GM12891 (cell line): ENCODE data around the gene BCL6.
"Not testable (repeated sequence)": the region's sequence is repeated elsewhere in the genome, so short reads cannot be mapped to it uniquely, and the experiment has no call there.

ENCODE experiments used
- DNase-seq: peaks from one replicate; pipeline ENCODE4 v3.0.0; 2011; ENCODE audit warnings: low spot score; ENCODE audit not compliant: insufficient read length
- FAIRE-seq: peaks from 2 replicates; lab custom pipeline; 2011; peaks lifted over from hg19 to GRCh38; lab: Jason Lieb, UNC
- PAX5 ChIP-seq: IDR thresholded peaks from 2 replicates; pipeline ENCODE4 v1.6.1; 2011; ENCODE audit warnings: low read length, moderate library complexity, mild to moderate bottlenecking; ENCODE audit not compliant: insufficient read depth, severe bottlenecking
- POLR2A ChIP-seq: IDR thresholded peaks from 2 replicates; pipeline ENCODE4 v1.6.1; 2011; ENCODE audit warnings: low read depth, low read length, control low read depth
- POLR2AphosphoS5 ChIP-seq: IDR thresholded peaks from 2 replicates; pipeline ENCODE4 v1.6.1; 2011; ENCODE audit warnings: low read depth, low read length, control low read depth
- POU2F2 ChIP-seq: IDR thresholded peaks from 2 replicates; pipeline ENCODE4 v1.6.1; 2011; ENCODE audit warnings: low read depth, mild to moderate bottlenecking, control low read depth, low read length, moderate library complexity
- SPI1 ChIP-seq: IDR thresholded peaks from 2 replicates; pipeline ENCODE4 v1.6.1; 2011; ENCODE audit warnings: low read depth, low read length, control low read depth
- TAF1 ChIP-seq: IDR thresholded peaks from 2 replicates; pipeline ENCODE4 v1.6.1; 2011; ENCODE audit warnings: low read depth, low read length, control low read depth

The BCL6 gene

DNA sequence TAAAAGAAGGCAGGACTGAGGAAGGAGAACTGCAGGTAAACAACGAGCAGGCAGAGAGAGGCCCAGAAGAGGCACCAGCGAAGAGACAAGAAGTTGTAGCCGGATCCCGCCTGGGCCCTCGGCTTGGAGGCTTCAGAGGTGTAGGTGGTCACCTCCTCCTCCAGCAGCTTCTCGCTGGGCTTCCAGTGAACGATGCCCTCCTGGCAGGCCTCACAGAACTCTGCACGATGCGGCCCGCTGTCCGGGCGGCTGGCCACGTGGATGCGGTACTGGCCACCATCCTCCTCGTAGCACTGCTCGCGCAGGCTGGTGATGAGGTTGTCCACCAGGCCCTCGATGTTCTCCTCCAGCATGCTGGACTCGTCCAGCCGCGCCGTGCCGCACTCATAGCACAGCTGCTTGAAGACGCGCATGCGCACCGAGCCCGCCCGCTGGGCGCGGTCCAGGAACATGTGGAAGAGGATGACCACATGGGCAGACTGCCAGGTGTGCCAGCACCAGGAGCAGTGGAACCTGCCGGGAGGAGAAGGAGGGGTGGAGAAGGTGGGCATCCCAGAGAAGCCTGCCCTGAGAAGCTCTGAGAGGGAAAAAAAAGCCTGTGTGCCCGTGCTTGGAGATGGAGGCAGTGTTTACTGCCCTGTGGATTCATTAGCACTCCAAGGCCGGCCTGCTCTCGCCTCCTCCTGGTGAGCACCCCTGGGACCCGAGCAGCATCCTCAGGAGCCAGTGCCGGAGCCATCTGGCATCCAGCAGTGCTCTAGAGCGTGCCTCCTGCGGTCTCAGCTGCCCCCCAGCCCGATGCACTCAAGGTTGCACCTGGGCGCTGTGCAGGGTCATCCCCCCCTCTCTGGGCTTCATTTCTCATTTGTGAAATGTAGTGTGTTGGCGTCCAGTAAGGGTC is 46.5 kb downstream of the BCL6 start:
- FAIRE-seq (no peak), DNase-seq (no peak)
- TF ChIP-seq POU2F2 (no peak), PAX5 (no peak), POLR2A (no peak), TAF1 (no peak), SPI1 (no peak), POLR2AphosphoS5 (no peak)

DNA sequence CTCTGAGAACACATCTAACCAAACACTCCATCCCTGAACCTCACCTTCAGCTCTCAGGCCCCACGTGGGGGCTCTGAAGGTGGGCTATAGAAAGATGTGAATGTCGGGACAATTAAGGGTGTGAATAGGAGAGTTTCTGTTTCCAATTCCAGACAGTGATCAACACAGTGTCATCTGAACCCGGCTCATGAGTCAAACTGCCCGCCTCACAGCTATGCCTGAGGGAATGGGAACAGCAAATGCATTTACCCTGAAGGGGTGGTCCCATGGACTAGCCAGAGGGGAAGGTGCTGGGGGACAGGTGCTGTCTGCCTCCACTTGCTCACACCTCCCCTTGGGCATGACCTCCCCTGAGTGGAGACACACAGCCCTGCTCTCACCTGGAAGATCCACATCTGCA is 49.2 kb downstream of the BCL6 start:
- no peak for TF ChIP-seq TAF1
- FAIRE-seq (no peak), DNase-seq (no peak)

DNA sequence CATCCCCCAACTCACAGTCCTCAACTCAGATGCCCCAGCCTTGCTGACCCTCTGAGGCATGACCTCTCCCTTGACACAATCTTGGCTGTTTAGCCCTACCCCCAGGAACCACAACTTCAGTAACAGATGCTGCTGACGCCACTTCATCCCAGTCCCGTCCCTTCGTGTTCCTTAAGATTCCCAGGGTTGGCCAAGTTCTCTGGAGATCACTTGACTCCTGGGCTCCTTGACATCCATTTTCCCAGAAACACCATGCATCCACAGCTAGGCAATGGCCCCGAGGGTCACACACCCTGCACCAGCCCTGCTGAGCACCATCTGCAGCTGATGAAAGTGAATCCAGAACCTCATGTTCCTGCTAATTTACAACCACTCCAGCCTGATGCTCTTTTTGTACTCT is 49.8 kb downstream of the BCL6 start:
- TF ChIP-seq POLR2A (no peak), SPI1 (no peak), POLR2AphosphoS5 (no peak), POU2F2 (no peak), PAX5 (no peak), TAF1 (no peak)
- FAIRE-seq (no peak), DNase-seq (no peak)

DNA sequence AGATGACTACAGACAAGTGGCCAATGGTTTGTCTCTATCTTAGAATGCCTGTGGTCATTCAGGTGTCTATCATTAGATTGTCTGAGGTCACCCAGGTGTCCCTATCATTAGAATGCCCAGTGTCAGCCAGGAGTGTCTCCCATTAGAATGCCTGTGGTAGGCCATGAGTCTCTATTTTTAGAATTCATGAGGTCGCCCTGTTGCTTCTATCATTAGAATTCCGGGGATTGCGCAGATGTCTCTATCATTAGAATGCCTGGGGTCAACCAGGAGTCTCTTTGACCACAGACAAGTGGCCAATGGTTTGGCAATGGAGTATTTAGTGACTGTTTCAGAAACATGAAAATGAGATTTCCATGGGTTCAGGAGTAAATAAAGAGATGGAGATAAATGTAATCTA is 50.5 kb downstream of the BCL6 start:
- no peak for FAIRE-seq
- TF ChIP-seq TAF1 (no peak), POLR2AphosphoS5 (no peak), PAX5 (no peak), POLR2A (no peak), SPI1 (no peak), POU2F2 (no peak)
- DNase-seq, result no peak

DNA sequence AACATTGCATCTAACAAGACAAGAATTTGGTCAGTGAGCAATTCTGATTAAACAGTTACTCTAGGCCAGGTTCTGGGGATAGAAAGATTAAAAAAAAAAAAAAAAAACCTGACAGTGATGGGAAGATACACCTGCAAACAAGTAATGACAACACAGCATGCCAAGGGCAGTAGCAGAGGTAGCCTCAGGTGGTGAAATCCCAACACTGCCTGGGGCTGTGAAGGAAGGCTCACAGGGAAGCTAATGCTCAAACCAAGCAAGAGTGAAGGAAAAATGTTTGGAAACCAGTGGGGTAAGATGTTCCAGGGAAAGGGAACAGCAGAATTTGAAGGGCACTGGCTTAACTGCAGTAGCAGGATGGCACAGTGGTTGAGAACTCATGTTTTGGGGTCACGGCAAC is 51.8 kb downstream of the BCL6 start:
- no peak for FAIRE-seq
- no peak for TF ChIP-seq SPI1
- no peak for TF ChIP-seq POU2F2
- TF ChIP-seq TAF1, result no peak
- no peak for TF ChIP-seq POLR2AphosphoS5
- no peak for TF ChIP-seq PAX5
- no peak for TF ChIP-seq POLR2A
- DNase-seq, result no peak

DNA sequence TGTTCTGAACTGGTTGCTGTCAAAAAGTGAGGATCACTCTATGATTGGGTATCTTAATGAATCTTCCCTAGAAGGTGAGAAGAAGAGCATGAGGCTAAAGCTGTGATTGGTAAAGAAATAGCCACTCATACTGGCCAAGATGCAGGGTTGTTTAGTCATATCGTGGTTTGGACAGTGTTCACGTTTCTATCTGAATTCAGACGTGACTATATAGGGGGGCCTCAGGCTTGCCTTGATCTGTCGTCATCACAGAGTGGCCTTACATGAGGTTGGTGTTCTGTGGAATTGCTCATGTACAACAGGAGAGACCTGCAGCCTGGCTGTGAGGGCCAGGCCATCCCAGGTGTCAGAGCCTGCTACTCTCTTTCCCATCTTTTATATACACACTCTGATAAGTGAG is 55.3 kb downstream of the BCL6 start:
- FAIRE-seq (no peak), DNase-seq (no peak)
- no peak for TF ChIP-seq SPI1
- no peak for TF ChIP-seq POLR2AphosphoS5
- TF ChIP-seq PAX5, result no peak
- TF ChIP-seq POLR2A, result no peak
- no peak for TF ChIP-seq TAF1
- TF ChIP-seq POU2F2, result no peak

DNA sequence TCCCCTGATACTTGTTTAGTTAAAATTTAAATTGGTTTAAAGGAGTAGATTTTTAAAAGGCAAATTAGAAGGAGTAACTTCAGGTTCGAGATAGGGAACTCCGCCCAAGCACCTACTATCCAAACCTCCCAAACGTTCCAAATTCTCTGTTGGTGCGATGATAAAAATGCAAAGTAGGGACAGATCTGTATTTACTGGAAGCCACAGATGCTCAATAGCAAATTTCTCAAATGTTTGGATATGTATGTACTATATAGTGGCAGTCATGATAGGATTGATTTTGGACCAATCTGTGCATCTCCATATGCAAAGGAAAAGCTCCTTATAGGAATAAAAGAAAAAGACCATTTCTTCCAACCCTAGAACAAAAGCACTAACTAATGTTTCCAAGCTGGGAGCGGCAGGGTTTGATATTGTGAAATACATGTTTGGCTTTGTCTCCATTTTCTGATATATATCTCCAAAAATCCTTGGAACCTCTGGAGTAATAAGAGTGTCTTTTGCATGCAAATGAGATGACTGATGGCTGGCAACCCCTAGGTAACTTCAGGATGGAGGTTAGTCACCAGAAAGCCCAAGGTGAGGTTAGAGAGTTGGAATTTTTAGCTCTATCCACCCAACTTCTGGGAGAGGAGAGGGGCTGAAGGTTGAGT is 58.5 kb downstream of the BCL6 start:
- DNase-seq (no peak), FAIRE-seq (no peak)
- TF ChIP-seq POLR2AphosphoS5 (no peak), POLR2A (no peak), POU2F2 (no peak), PAX5 (no peak), SPI1 (no peak), TAF1 (no peak)

DNA sequence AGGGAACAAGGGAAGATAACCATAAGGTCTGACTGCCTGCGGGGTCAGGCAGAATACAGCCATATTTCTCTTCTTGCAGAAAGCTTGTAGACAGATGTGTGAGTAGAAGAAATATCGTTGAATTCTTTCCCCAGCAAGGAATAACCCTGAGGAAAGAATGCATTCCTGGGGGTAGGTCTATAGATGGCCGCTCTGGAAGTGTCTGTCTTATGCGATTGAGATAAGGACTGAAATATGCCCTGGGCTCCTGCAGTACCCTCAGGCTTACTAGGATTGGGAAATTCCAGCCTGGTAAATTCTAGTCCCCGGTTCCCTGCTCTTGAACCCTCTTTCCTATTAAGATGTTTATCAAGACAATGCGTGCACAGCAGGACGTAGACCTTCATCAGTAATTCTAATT is 59.3 kb downstream of the BCL6 start:
- no peak for TF ChIP-seq POLR2AphosphoS5
- FAIRE-seq (no peak), DNase-seq (no peak)

DNA sequence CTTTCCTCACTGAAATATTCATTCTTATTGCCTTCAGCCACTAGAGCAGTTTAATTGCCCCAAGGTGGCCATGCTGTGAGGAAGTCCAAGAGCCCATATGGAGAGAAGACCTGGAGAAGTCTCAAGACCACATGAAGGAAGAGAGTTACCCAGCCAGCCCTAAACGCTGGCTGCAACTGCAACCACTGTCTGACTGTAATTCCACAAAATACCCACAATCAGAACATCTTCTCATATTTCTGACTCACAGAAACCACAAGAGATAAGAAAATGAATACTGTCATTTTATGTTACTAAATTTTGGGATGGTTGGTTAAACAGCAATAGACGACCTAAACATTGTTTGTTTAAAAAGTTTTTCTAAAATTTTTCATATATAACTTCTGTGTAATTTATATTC is 60.4 kb downstream of the BCL6 start:
- no peak for TF ChIP-seq SPI1
- TF ChIP-seq PAX5, result no peak
- TF ChIP-seq POU2F2, result no peak
- TF ChIP-seq TAF1, result no peak
- no peak for TF ChIP-seq POLR2AphosphoS5
- FAIRE-seq (no peak), DNase-seq (no peak)

DNA sequence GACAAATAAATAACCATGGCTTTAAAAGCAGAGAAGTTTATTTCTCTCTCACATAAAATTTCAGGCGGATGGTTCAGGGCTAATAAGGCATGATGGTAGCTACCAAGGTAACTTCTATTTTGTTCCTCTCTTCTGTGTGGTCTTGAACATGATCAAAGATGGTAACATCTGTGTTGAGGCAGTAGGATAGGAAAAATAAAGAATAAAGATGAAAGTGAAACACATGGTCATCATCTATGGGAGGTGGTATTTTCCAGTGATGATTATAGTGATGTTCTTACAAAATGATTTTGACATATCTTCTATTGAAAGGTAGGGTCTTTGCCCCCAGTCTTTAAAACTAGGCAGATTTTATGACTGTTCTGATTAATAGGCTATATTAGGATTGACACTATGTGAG is 60.8 kb downstream of the BCL6 start:
- TF ChIP-seq POLR2A (no peak), PAX5 (no peak), TAF1 (no peak), POU2F2 (no peak)
- no peak for FAIRE-seq
- DNase-seq, result no peak

DNA sequence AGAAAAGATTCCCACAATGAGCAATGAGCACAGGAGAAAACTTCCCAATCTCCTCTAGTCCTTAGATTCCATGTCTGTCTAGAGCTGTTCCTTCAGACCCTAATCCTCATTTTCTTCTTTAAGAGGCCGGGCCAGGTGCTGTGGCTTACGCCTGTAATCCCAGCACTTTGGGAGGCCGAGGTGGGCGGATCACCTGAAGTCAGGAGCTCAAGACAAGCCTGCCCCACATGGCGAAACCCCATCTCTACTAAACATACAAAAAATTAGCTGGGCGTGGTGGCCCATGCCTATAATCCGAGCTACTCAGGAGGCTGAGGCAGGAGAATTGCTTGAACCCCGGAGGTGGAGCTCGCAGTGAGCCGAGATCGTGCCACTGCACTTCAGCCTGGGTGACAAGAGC is 63.5 kb downstream of the BCL6 start:
- not testable (repeated sequence) for DNase-seq, FAIRE-seq
